ENCODE results near the gene CPEB1.

The CPEB1 gene

GRCh38 chr15:82643992-82644391, 3.2 kb downstream of the CPEB1 start:
- no peak for TF ChIP-seq CTCF (IDR thresholded peaks at IDR 0.05; ENCODE audit: low read depth, low read length)

GRCh38 chr15:82642656-82643055, 4.5 kb downstream of the CPEB1 start:
- TF ChIP-seq CTCF (IDR thresholded peaks at IDR 0.05; ENCODE audit: low read depth, low read length) = no peak
- DNase-seq (ENCODE audit: extremely low read depth, low read depth) = no peak

More at GRCh38 chr15:82643992-82644391, 3.2 kb downstream of the CPEB1 start:
- no peak for DNase-seq (ENCODE audit: extremely low read depth, low read depth)

- TF ChIP-seq CTCF (IDR thresholded peaks at IDR 0.05; ENCODE audit: low read depth, low read length) = no peak
Observed at GRCh38 chr15:82641129-82641798, 5.9 kb downstream of the CPEB1 start.

GRCh38 chr15:82640672-82641071, 6.5 kb downstream of the CPEB1 start:
- no peak for TF ChIP-seq CTCF (IDR thresholded peaks at IDR 0.05; ENCODE audit: low read depth, low read length)
- DNase-seq (ENCODE audit: extremely low read depth, low read depth) = no peak

More at GRCh38 chr15:82641129-82641798, 5.9 kb downstream of the CPEB1 start:
- no peak for DNase-seq (ENCODE audit: extremely low read depth, low read depth)

- no peak for DNase-seq (ENCODE audit: extremely low read depth, low read depth)
- TF ChIP-seq CTCF (IDR thresholded peaks at IDR 0.05; ENCODE audit: low read depth, low read length) = no peak
Observed at GRCh38 chr15:82635798-82636197, 11.4 kb downstream of the CPEB1 start.

- DNase-seq (ENCODE audit: extremely low read depth, low read depth) = no peak
- TF ChIP-seq CTCF (IDR thresholded peaks at IDR 0.05; ENCODE audit: low read depth, low read length) = no peak
Observed at GRCh38 chr15:82630033-82630432, 17.1 kb downstream of the CPEB1 start.

- DNase-seq (ENCODE audit: extremely low read depth, low read depth) = no peak
- no peak for TF ChIP-seq CTCF (IDR thresholded peaks at IDR 0.05; ENCODE audit: low read depth, low read length)
Observed at GRCh38 chr15:82625136-82625535, 22.0 kb downstream of the CPEB1 start.
